Liver (tissue), 9 donors: ENCODE data around the gene DFFB. TPM values are rescaled to one million over a fixed set of nuclear protein-coding genes. Genes with fewer than 3 reads are reported as not detected.

Source experiments
- DNase-seq: peaks from one replicate; pipeline ENCODE4 v3.0.0-alpha.2; 2017; ENCODE audit warnings: low spot score
- H3K27ac ChIP-seq, 2 donors: one replicate each; pipeline ENCODE4 v1.7.0; 2013; ENCODE audit warnings: inconsistent platforms in 2 of 2, low read length in 2 of 2, control low read depth in 1 of 2, low read depth in 1 of 2, mild to moderate bottlenecking in 1 of 2
- H3K27me3 ChIP-seq, 4 donors: one replicate each; pipeline versions ENCODE4 v1.6.1 to v1.7.0; 2013; ENCODE audit warnings: low read length in 3 of 4, inconsistent platforms in 1 of 4, mild to moderate bottlenecking in 1 of 4, moderate library complexity in 1 of 4; ENCODE audit not compliant: control insufficient read depth in 4 of 4, insufficient read depth in 4 of 4
- H3K36me3 ChIP-seq, 4 donors: one replicate each; pipeline versions ENCODE4 v1.6.1 to v1.7.0; 2013; ENCODE audit warnings: low read length in 3 of 4, mild to moderate bottlenecking in 3 of 4, low read depth in 1 of 4, moderate library complexity in 1 of 4; ENCODE audit not compliant: control insufficient read depth in 4 of 4, insufficient read depth in 3 of 4
- H3K4me1 ChIP-seq, 4 donors: one replicate each; pipeline versions ENCODE4 v1.6.1 to v1.7.0; 2013; ENCODE audit warnings: low read length in 3 of 4, mild to moderate bottlenecking in 3 of 4, moderate library complexity in 1 of 4; ENCODE audit not compliant: control insufficient read depth in 4 of 4, insufficient read depth in 4 of 4
- H3K4me3 ChIP-seq, 3 donors: one replicate each; pipeline versions ENCODE4 v1.6.1 to v1.7.0; 2013; ENCODE audit warnings: low read length in 3 of 3, control low read depth in 1 of 3, low read depth in 1 of 3, mild to moderate bottlenecking in 1 of 3
- H3K9ac ChIP-seq, 2 donors: one replicate each; pipeline ENCODE4 v1.7.0; 2013; ENCODE audit warnings: low read length in 2 of 2, mild to moderate bottlenecking in 2 of 2, moderate library complexity in 2 of 2, control low read depth in 1 of 2, low read depth in 1 of 2
- H3K9me3 ChIP-seq, 4 donors: one replicate each; pipeline versions ENCODE4 v1.6.1 to v1.7.0; 2013; ENCODE audit warnings: low read length in 3 of 4; ENCODE audit not compliant: control insufficient read depth in 4 of 4
- ATF3 ChIP-seq: IDR thresholded peaks from 2 replicates; pipeline ENCODE4 v1.6.1; 2016; ENCODE audit warnings: antibody characterized with exemption
- CTCF ChIP-seq: fragments of 150-350 bp; IDR thresholded peaks from 2 replicates; pipeline ENCODE4 v1.5.1; 2017; ENCODE audit warnings: improper control_type of control experiment, low read depth, low read length; ENCODE audit not compliant: missing input control
- EGR1 ChIP-seq, 2 donors: IDR thresholded peaks; 2 replicates each; pipeline ENCODE4 v1.6.1; 2016 to 2018; ENCODE audit warnings: antibody characterized with exemption in 2 of 2, low read depth in 2 of 2
- FOXA2 ChIP-seq: IDR thresholded peaks from 2 replicates; pipeline ENCODE4 v1.6.1; 2016; ENCODE audit warnings: antibody characterized with exemption
- GABPA ChIP-seq, 2 donors: IDR thresholded peaks in 1 of 2; conservative IDR thresholded peaks in 1 of 2; 2 replicates each; pipeline ENCODE4 v1.6.1; 2016; ENCODE audit warnings: antibody characterized with exemption in 2 of 2, mild to moderate bottlenecking in 1 of 2, moderate library complexity in 1 of 2
- HNF4A ChIP-seq, 2 donors: conservative IDR thresholded peaks; 2 replicates each; pipeline ENCODE4 v1.6.1; 2016; ENCODE audit warnings: antibody characterized with exemption in 2 of 2, mild to moderate bottlenecking in 2 of 2
- MAX ChIP-seq: IDR thresholded peaks from 2 replicates; pipeline ENCODE4 v1.6.1; 2016; ENCODE audit warnings: antibody characterized with exemption
- NR2F2 ChIP-seq: IDR thresholded peaks from 2 replicates; pipeline ENCODE4 v1.6.1; 2016; ENCODE audit warnings: antibody characterized with exemption
- RAD21 ChIP-seq, 2 donors: IDR thresholded peaks; 2 replicates each; pipeline ENCODE4 v1.6.1; 2016; ENCODE audit warnings: antibody characterized with exemption in 2 of 2, mild to moderate bottlenecking in 2 of 2
- REST ChIP-seq: IDR thresholded peaks from 2 replicates; pipeline ENCODE4 v1.6.1; 2016; ENCODE audit warnings: antibody characterized with exemption, mild to moderate bottlenecking
- RXRA ChIP-seq, 2 donors: IDR thresholded peaks; 2 replicates each; pipeline ENCODE4 v1.6.1; 2017 to 2018; ENCODE audit warnings: antibody characterized with exemption in 2 of 2, mild to moderate bottlenecking in 1 of 2
- SP1 ChIP-seq: IDR thresholded peaks from 2 replicates; pipeline ENCODE4 v1.6.1; 2018; ENCODE audit warnings: antibody characterized with exemption, mild to moderate bottlenecking
- TAF1 ChIP-seq: conservative IDR thresholded peaks from 2 replicates; pipeline ENCODE4 v1.6.1; 2016; ENCODE audit warnings: antibody characterized with exemption, mild to moderate bottlenecking
- YY1 ChIP-seq: IDR thresholded peaks from 2 replicates; pipeline ENCODE4 v1.6.1; 2016; ENCODE audit warnings: antibody characterized with exemption, mild to moderate bottlenecking
- WGBS: extraction: QIAGEN DNeasy Blood & Tissue Kit; methylation state at CpG from one replicate; pipeline ENCODE4 v1.1.7; 2013; 5-methylcytosine and 5-hydroxymethylcytosine counted together
- polyA plus RNA-seq, 2 donors: library from polyadenylated mRNA; stranded (reverse) in 1 of 2; unstranded in 1 of 2; fragments of 200-250 nt in 1 of 2; fragments of >200 nt in 1 of 2; fragmentation: Nextera tagmentation in 1 of 2; extraction: Ambion mirVana in 1 of 2; gene quantifications; one replicate each; pipeline versions ENCODE4 v1.2.1 to v1.2.3, GENCODE V29; 2013 to 2015
- total RNA-seq, 2 donors: library from RNA; depleted of rRNA; stranded (reverse); fragments of >200 nt; gene quantifications; one replicate each; pipeline ENCODE4 v1.2.3, GENCODE V29; 2014
- donor health status: healthy.
- donor health status: healthy.
- donor health status: healthy.
- donor health status: healthy.
- donor health status: healthy.

The DFFB gene
- total and polyA plus RNA-seq, 4 donors: 0.92 to 6.1 (median 2.9) TPM

- H3K27me3 ChIP-seq: no peaks in the 10 kb centered on the region
- peaks cover 0 to 3% (median 1%) of the 10 kb centered on the region in 4 donors for H3K36me3 ChIP-seq
- no peak overlapping the region for H3K9ac ChIP-seq
- no peaks in the 10 kb centered on the region for H3K9me3 ChIP-seq
- peaks cover 2 to 10% (median 7%) of the 10 kb centered on the region in 4 donors for H3K4me1 ChIP-seq
- no peak overlapping the region for H3K4me3 ChIP-seq
- DNase-seq: no peak
- H3K27ac ChIP-seq: no peak overlapping the region
- no peak for TF ChIP-seq CTCF
- TF ChIP-seq RAD21 (IDR thresholded peaks at IDR 0.05): no peak
- TF ChIP-seq FOXA2: no peak
- 95% methylated on average over 7 of the region's 7 CpGs for WGBS
Measured at GRCh38 chr1:3896396-3897000, 39.2 kb downstream of the DFFB start.

GRCh38 chr1:3898475-3898735 lies 41.1 kb downstream of the DFFB start:
- peaks cover 0 to 2% (median under 1%) of the 10 kb centered on the region in 4 donors for H3K36me3 ChIP-seq
- H3K9ac ChIP-seq: no peak overlapping the region
- TF ChIP-seq HNF4A (conservative IDR thresholded peaks at IDR 0.05) (no peak), YY1 (no peak), RXRA (IDR thresholded peaks at IDR 0.05) (no peak), NR2F2 (no peak), EGR1 (IDR thresholded peaks at IDR 0.05; ENCODE audit: low read depth in 2 of 2) (no peak), REST (no peak), TAF1 (no peak), GABPA (IDR thresholded peaks at IDR 0.05 in 1 of 2, conservative IDR thresholded peaks at IDR 0.05 in 1 of 2) (no peak), FOXA2 (no peak), MAX (no peak), ATF3 (no peak), SP1 (no peak)
- no peak for DNase-seq
- no peak overlapping the region for H3K4me3 ChIP-seq
- peaks cover 7 to 28% (median 24%) of the 10 kb centered on the region in 4 donors for H3K4me1 ChIP-seq
- H3K27ac ChIP-seq: no peak overlapping the region
- no peaks in the 10 kb centered on the region for H3K9me3 ChIP-seq
- no peaks in the 10 kb centered on the region for H3K27me3 ChIP-seq
